ENCODE data around the gene LCE3A. TPM values are rescaled to one million over a fixed set of nuclear protein-coding genes. Genes with fewer than 3 reads are reported as not detected.

Gene LCE3A
- total RNA-seq, 2 donors from 2014 or later, result not detected

- no peaks in the 10 kb centered on the region for H3K4me1 ChIP-seq (ENCODE audit: control insufficient read depth in 1 of 2, low read depth in 2 of 2)
- ATAC-seq (ENCODE audit: insufficient number of reproducible peaks, low FRiP score, low read depth), result no peak
- no peaks in the 10 kb centered on the region for H3K27me3 ChIP-seq (replicated peaks; ENCODE audit: insufficient read depth)
- H3K36me3 ChIP-seq, result no peaks in the 10 kb centered on the region
- DNase-seq (ENCODE audit: low spot score), result no peak
- TF ChIP-seq, protein P1, sequence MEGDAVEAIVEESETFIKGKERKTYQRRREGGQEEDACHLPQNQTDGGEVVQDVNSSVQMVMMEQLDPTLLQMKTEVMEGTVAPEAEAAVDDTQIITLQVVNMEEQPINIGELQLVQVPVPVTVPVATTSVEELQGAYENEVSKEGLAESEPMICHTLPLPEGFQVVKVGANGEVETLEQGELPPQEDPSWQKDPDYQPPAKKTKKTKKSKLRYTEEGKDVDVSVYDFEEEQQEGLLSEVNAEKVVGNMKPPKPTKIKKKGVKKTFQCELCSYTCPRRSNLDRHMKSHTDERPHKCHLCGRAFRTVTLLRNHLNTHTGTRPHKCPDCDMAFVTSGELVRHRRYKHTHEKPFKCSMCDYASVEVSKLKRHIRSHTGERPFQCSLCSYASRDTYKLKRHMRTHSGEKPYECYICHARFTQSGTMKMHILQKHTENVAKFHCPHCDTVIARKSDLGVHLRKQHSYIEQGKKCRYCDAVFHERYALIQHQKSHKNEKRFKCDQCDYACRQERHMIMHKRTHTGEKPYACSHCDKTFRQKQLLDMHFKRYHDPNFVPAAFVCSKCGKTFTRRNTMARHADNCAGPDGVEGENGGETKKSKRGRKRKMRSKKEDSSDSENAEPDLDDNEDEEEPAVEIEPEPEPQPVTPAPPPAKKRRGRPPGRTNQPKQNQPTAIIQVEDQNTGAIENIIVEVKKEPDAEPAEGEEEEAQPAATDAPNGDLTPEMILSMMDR (IDR thresholded peaks at IDR 0.05), result no peak
- no peaks in the 10 kb centered on the region for H3K9me3 ChIP-seq
- H3K4me3 ChIP-seq, result no peak overlapping the region
- no peak overlapping the region for H3K27ac ChIP-seq
Measured at GRCh38 chr1:152640351-152640750, 17.4 kb upstream of the LCE3A start.

- no peak for DNase-seq (ENCODE audit: low spot score)
- Histone ChIP-seq H3K27me3 (replicated peaks; ENCODE audit: insufficient read depth) (no peaks in the 10 kb centered on the region), H3K4me3 (no peak overlapping the region), H3K27ac (no peak overlapping the region), H3K4me1 (ENCODE audit: control insufficient read depth in 1 of 2, low read depth in 2 of 2) (no peaks in the 10 kb centered on the region), H3K9me3 (no peaks in the 10 kb centered on the region), H3K36me3 (no peaks in the 10 kb centered on the region)
- no peak for ATAC-seq (ENCODE audit: insufficient number of reproducible peaks, low FRiP score, low read depth)
- TF ChIP-seq, protein P1 (IDR thresholded peaks at IDR 0.05), result no peak
Measured at GRCh38 chr1:152630596-152630995, 7.7 kb upstream of the LCE3A start.

GRCh38 chr1:152626744-152627143 lies 3.8 kb upstream of the LCE3A start:
- H3K27ac ChIP-seq, result no peak overlapping the region
- TF ChIP-seq, protein P1 (IDR thresholded peaks at IDR 0.05), result no peak
- ATAC-seq (ENCODE audit: insufficient number of reproducible peaks, low FRiP score, low read depth) (no peak), DNase-seq (ENCODE audit: low spot score) (no peak)
- no peaks in the 10 kb centered on the region for H3K27me3 ChIP-seq (replicated peaks; ENCODE audit: insufficient read depth)
- no peak overlapping the region for H3K4me3 ChIP-seq
- H3K9me3 ChIP-seq, result no peaks in the 10 kb centered on the region
- H3K4me1 ChIP-seq (ENCODE audit: control insufficient read depth in 1 of 2, low read depth in 2 of 2), result no peaks in the 10 kb centered on the region
- H3K36me3 ChIP-seq, result no peaks in the 10 kb centered on the region

- Histone ChIP-seq H3K4me3 (no peak overlapping the region), H3K9me3 (no peaks in the 10 kb centered on the region), H3K27me3 (replicated peaks; ENCODE audit: insufficient read depth) (no peaks in the 10 kb centered on the region), H3K27ac (no peak overlapping the region), H3K36me3 (no peaks in the 10 kb centered on the region), H3K4me1 (ENCODE audit: control insufficient read depth in 1 of 2, low read depth in 2 of 2) (no peaks in the 10 kb centered on the region)
- TF ChIP-seq, protein P1 (IDR thresholded peaks at IDR 0.05), result no peak
- DNase-seq (ENCODE audit: low spot score) (no peak), ATAC-seq (ENCODE audit: insufficient number of reproducible peaks, low FRiP score, low read depth) (no peak)
Measured at GRCh38 chr1:152623203-152623844, 421 bp upstream of the LCE3A start.

DNA sequence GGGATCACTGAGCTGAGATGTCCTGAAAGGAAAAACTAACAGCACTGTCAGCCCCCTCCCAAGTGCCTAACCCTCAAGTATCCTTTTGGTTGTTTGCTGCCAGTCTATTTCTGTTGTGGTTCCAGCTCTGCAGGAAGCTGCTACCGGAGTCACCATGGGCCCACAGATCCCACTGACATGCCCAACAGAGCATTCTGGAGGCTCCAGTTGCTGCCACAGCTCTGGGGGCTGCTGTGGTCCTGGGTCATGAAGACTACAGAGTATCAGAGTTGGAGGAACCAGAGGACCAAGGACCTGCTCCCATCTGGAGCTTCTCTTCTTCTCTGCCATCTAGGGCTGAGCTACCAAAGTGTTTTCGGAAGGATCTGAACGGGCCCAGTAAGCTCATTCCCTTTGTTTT lies 910 bp downstream of the LCE3A start:
- no peaks in the 10 kb centered on the region for H3K9me3 ChIP-seq
- DNase-seq (ENCODE audit: low spot score) (no peak), ATAC-seq (ENCODE audit: insufficient number of reproducible peaks, low FRiP score, low read depth) (no peak)
- H3K4me3 ChIP-seq, result no peak overlapping the region
- TF ChIP-seq, protein P1 (IDR thresholded peaks at IDR 0.05), result no peak
- H3K36me3 ChIP-seq, result no peaks in the 10 kb centered on the region
- no peaks in the 10 kb centered on the region for H3K4me1 ChIP-seq (ENCODE audit: control insufficient read depth in 1 of 2, low read depth in 2 of 2)
- H3K27ac ChIP-seq, result no peak overlapping the region
- no peaks in the 10 kb centered on the region for H3K27me3 ChIP-seq (replicated peaks; ENCODE audit: insufficient read depth)

Measured in thoracic aorta (tissue), 2 donors.